Natural killer cell (primary cell): ENCODE results near the gene NFU1. TPM values are rescaled to one million over a fixed set of nuclear protein-coding genes. Genes with fewer than 3 reads are reported as not detected.
A peak's percentile ranks its signal among the peaks of the same experiment; 100 is the strongest.

Experiments
- ATAC-seq, 3 donors: fragments of 150-1000 bp in 2 of 3; fragments of 200-7000 bp in 1 of 3; cut with Tn5 transposase; 1 replicate in 1 of 3; 2 replicates in 2 of 3; pipeline ENCODE4 v1.10.0; 2021; ENCODE audit warnings: mild to moderate bottlenecking in 2 of 3, moderate library complexity in 2 of 3
- DNase-seq, 2 donors: peaks; one replicate each; pipeline versions ENCODE4 v3.0.0 to v3.0.0-alpha.2; 2013 to 2021; ENCODE audit warnings: mixed read lengths in 1 of 2
- H3K27ac ChIP-seq: one replicate; pipeline ENCODE4 v1.5.1; 2013; ENCODE audit warnings: mild to moderate bottlenecking, low read length
- H3K27me3 ChIP-seq: one replicate; pipeline ENCODE4 v1.6.1; 2013; ENCODE audit warnings: low read length; ENCODE audit not compliant: control insufficient read depth, insufficient read depth
- H3K36me3 ChIP-seq: one replicate; pipeline ENCODE4 v1.6.1; 2013; ENCODE audit warnings: low read length; ENCODE audit not compliant: control insufficient read depth, insufficient read depth
- H3K4me1 ChIP-seq: one replicate; pipeline ENCODE4 v1.6.1; 2013; ENCODE audit warnings: low read length; ENCODE audit not compliant: control insufficient read depth, insufficient read depth
- H3K4me3 ChIP-seq: one replicate; pipeline ENCODE4 v1.5.1; 2013; ENCODE audit warnings: low read length
- H3K9me3 ChIP-seq: one replicate; pipeline ENCODE4 v1.6.1; 2013; ENCODE audit warnings: low read length; ENCODE audit not compliant: control insufficient read depth, insufficient read depth
- H3K27ac Mint-ChIP-seq, 2 donors: one replicate each; pipeline ENCODE4 v1.8.0; 2022; ENCODE audit warnings: mild to moderate bottlenecking in 2 of 2, mixed read lengths in 2 of 2, moderate library complexity in 1 of 2
- H3K27me3 Mint-ChIP-seq, 2 donors: one replicate each; pipeline ENCODE4 v1.8.0; 2022; ENCODE audit warnings: low read depth in 2 of 2, mixed read lengths in 2 of 2
- H3K36me3 Mint-ChIP-seq: one replicate; pipeline ENCODE4 v1.8.0; 2022; ENCODE audit warnings: mixed read lengths
- H3K4me1 Mint-ChIP-seq, 2 donors: one replicate each; pipeline ENCODE4 v1.8.0; 2022; ENCODE audit warnings: mixed read lengths in 2 of 2
- H3K4me3 Mint-ChIP-seq: one replicate; pipeline ENCODE4 v1.8.0; 2022; ENCODE audit warnings: mild to moderate bottlenecking, moderate library complexity, mixed read lengths
- H3K9me3 Mint-ChIP-seq, 2 donors: one replicate each; pipeline ENCODE4 v1.8.0; 2022; ENCODE audit warnings: mixed read lengths in 2 of 2
- CTCF ChIP-seq: fragments of 200-600 bp; IDR thresholded peaks from one replicate; pipeline ENCODE4 v1.8.0; 2022; ENCODE audit warnings: antibody characterized with exemption
- WGBS: methylation state at CpG from one replicate; pipeline ENCODE4 v1.1.7; 2013; ENCODE audit warnings: missing lambda C conversion rate; ENCODE audit not compliant: insufficient coverage; 5-methylcytosine and 5-hydroxymethylcytosine counted together
- intact Hi-C: fragments of 100-400 bp; cut with micrococcal nuclease; formaldehyde crosslinking; loops from one replicate; pipeline ENCODE4 v1.14.2; 2022
- total RNA-seq, 4 donors: library from RNA; stranded (reverse); fragments of 120-200 nt in 1 of 4; gene quantifications; one replicate each; pipeline versions ENCODE4 v1.2.3 to v1.2.4, GENCODE V29; 2013 to 2022

Gene NFU1
- total RNA-seq, 3 donors from 2014 or later (not counting 1 experiment from before 2014, with no cell fraction given) = 21.4 to 25.0 (median 23.6) TPM

- H3K4me1 Mint-ChIP-seq = peaks cover 40 to 42% of the 10 kb centered on the region in 2 donors
- H3K36me3 Mint-ChIP-seq = no peaks in the 10 kb centered on the region
- H3K27me3 ChIP-seq = no peaks in the 10 kb centered on the region
- H3K4me1 ChIP-seq = peaks cover 8% of the 10 kb centered on the region
- no peak overlapping the region for H3K4me3 ChIP-seq
- intact Hi-C loops = no loop called here
- WGBS = 97% methylated on average over 5 of the region's 5 CpGs
- H3K27me3 Mint-ChIP-seq = no peaks in the 10 kb centered on the region
- no peak for ATAC-seq
- H3K27ac Mint-ChIP-seq = peak overlapping the region in 1 of 2 donors; percentile 24
- no peak overlapping the region for H3K27ac ChIP-seq
- H3K9me3 ChIP-seq = no peaks in the 10 kb centered on the region
- no peak overlapping the region for H3K4me3 Mint-ChIP-seq
- no peaks in the 10 kb centered on the region for H3K36me3 ChIP-seq
- DNase-seq = no peak
- TF ChIP-seq CTCF = no peak
- H3K9me3 Mint-ChIP-seq = no peaks in the 10 kb centered on the region
These were observed 52.6 kb downstream of the NFU1 start for GRCh38 chr2:69384618-69385081.

GRCh38 chr2:69383176-69383812 is 53.9 kb downstream of the NFU1 start:
- Histone ChIP-seq H3K9me3 (no peaks in the 10 kb centered on the region), H3K27me3 (no peaks in the 10 kb centered on the region), H3K4me3 (no peak overlapping the region), H3K36me3 (no peaks in the 10 kb centered on the region), H3K4me1 (peaks cover 8% of the 10 kb centered on the region), H3K27ac (no peak overlapping the region)
- TF ChIP-seq CTCF = no peak
- 96% methylated on average over 6 of the region's 7 CpGs for WGBS
- ATAC-seq = no peak
- Mint-ChIP-seq H3K4me3 (no peak overlapping the region), H3K36me3 (no peaks in the 10 kb centered on the region), H3K9me3 (no peaks in the 10 kb centered on the region), H3K27ac (no peak overlapping the region), H3K4me1 (peaks cover 39 to 42% of the 10 kb centered on the region in 2 donors), H3K27me3 (no peaks in the 10 kb centered on the region)
- intact Hi-C loops = no loop called here
- DNase-seq = no peak

GRCh38 chr2:69382547-69382946 is 54.7 kb downstream of the NFU1 start:
- Histone ChIP-seq H3K36me3 (no peaks in the 10 kb centered on the region), H3K4me1 (peaks cover 3% of the 10 kb centered on the region), H3K27ac (no peak overlapping the region), H3K27me3 (no peaks in the 10 kb centered on the region), H3K9me3 (no peaks in the 10 kb centered on the region), H3K4me3 (no peak overlapping the region)
- Mint-ChIP-seq H3K4me3 (no peak overlapping the region), H3K27me3 (no peaks in the 10 kb centered on the region), H3K9me3 (no peaks in the 10 kb centered on the region), H3K36me3 (no peaks in the 10 kb centered on the region), H3K27ac (peak overlapping the region in 1 of 2 donors; percentile 18), H3K4me1 (peaks cover 32 to 36% of the 10 kb centered on the region in 2 donors)
- TF ChIP-seq CTCF = no peak
- 100% methylated on average over 2 of the region's 2 CpGs for WGBS
- no peak for DNase-seq
- no peak for ATAC-seq
- intact Hi-C loops = no loop called here

GRCh38 chr2:69381337-69381737 is 55.9 kb downstream of the NFU1 start:
- Mint-ChIP-seq H3K4me1 (peaks cover 27 to 30% of the 10 kb centered on the region in 2 donors), H3K9me3 (no peaks in the 10 kb centered on the region), H3K36me3 (no peaks in the 10 kb centered on the region), H3K4me3 (no peak overlapping the region), H3K27ac (no peak overlapping the region), H3K27me3 (no peaks in the 10 kb centered on the region)
- TF ChIP-seq CTCF = no peak
- Histone ChIP-seq H3K27me3 (no peaks in the 10 kb centered on the region), H3K4me3 (no peak overlapping the region), H3K27ac (no peak overlapping the region), H3K9me3 (no peaks in the 10 kb centered on the region), H3K4me1 (no peaks in the 10 kb centered on the region), H3K36me3 (no peaks in the 10 kb centered on the region)
- WGBS = 93% methylated on average over 1 of the region's 1 CpG
- no peak for DNase-seq
- intact Hi-C loops = no loop called here
- ATAC-seq = no peak
